CD4-positive, alpha-beta T cell treated with Interleukin-1 beta for 1 hour (primary cell): ENCODE data around the gene TSPAN14.

Source experiments
- DNase-seq, 2 donors: peaks; one replicate each; pipeline ENCODE4 v3.0.0-alpha.2; 2020 to 2022

TSPAN14 gene

DNA sequence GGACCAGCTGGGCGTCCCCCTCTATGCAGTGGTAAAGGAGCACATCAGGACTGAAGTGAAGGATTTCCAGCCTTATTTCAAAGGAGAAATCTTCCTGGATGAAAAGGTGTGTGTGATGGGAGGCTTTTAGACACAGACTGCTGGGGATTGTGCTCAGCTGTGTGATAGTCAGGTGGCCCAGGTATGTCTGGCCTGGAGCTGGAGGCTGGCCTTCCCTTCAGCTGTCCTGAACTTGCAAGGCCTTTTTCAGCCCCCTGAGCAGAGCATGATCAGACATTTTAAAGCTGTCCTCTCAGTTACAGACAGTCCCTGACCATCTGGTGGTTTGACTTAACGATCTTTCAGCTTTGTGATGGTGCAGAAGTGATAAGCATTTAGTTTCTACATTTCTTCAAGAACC lies 28.2 kb upstream of the TSPAN14 start:
- no peak for DNase-seq

GRCh38 chr10:80427541-80427940 lies 26.6 kb upstream of the TSPAN14 start:
- no peak for DNase-seq

DNA sequence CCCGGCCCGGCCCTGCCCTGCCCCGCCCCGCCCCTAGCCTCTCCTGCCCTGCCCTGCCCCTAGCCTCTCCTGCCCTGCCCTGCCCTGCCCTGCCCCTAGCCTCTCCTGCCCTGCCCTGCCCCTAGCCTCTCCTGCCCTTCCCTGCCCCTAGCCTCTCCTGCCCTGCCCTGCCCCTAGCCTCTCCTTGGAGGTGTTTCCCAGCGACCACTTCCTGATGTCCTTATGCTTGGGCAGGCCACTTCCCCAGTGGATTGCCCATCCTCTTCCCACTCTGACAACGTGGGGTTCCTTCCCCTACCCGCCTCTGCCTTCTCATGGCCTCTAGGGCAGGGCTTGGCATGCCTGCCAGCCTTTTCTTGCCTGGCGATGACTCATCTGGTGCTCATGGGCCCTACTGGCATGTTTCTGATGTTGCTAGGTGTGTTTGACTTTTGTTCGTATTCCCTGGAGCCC lies 24.6 kb upstream of the TSPAN14 start:
- peak in 1 of 2 donors; percentile 17 for DNase-seq

DNA sequence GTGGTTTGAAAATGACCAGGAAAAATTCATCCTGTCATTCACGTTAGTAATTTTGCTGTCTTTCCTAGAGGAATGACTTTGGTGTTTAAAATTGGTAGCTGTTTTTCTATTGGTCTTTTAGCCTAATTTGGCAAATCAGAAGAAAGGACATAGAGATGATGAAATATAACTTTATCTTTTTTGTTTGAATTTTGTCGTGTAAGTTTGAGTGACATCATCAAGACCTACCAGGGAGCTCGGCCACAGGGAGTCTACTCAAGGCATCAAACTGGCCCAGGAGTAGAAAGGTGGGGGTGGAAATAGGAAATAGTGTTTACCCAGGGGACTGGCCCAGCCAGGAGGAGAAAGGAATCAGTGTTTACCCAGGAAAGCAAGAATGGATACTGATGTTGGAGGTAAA lies 21.0 kb upstream of the TSPAN14 start:
- DNase-seq: no peak

GRCh38 chr10:80436446-80437098 lies 17.5 kb upstream of the TSPAN14 start:
- no peak for DNase-seq

DNA sequence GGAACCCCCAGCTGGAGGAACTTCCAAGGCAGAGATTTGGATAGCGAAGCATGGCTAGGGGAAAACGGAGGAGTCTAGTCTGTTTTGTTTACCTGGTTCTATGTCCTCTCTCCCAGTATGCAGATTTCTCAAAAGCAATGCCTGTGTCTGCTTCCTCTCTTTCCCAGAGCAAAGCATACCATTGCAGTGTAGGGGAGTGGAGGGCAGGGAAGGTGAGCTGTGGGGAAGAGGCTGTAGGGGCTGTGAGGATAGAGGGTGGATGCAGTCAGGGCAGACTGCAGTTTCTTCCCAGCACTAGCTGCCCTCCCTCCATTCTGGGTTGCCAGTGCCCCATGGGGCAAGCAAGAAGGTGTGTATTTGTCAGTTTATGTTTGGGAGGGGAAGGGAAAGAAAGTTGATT lies 16.9 kb upstream of the TSPAN14 start:
- no peak for DNase-seq

DNA sequence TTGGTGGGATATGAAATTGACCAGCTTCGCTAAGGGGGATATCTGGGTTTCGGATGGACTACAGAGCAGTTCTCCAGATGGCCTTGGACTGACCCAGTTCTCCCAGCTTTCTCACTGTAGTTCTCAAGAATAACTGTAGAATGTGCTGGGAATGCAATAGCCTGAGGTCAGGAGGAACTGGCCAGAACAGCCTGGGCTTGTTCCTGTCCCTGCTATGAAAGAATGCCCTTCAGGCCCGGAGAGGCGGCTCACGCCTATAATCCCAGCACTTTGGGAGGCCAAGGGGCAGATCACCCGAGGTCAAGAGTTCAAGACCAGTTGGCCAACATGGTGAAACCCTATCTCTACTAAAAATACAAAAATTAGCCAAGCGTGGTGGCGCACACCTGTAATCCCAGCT lies 12.3 kb upstream of the TSPAN14 start:
- no peak for DNase-seq

DNA sequence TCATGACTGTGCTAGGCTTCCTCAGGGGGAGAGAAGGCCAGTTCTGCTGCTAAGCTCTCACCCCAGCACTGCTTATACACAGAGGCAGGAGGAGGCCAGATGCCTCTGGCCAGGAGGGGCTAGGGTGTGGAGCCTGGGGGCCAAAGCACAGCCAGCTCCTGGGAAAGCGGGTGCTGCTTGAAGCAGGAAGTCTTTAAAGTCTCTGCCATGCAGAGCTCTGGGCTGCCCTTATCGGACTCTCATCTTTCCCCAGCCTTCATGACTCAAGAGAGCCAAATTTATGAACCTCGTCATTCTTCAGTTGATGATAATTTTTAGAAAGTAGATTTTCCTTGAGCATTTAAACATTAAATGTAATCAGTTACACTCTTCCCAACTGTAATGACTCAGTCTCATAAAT lies 11.2 kb upstream of the TSPAN14 start:
- DNase-seq: no peak

GRCh38 chr10:80443531-80443974 lies 10.6 kb upstream of the TSPAN14 start:
- DNase-seq: no peak

- no peak for DNase-seq
These were observed 10.0 kb upstream of the TSPAN14 start for GRCh38 chr10:80444124-80444523.

DNA sequence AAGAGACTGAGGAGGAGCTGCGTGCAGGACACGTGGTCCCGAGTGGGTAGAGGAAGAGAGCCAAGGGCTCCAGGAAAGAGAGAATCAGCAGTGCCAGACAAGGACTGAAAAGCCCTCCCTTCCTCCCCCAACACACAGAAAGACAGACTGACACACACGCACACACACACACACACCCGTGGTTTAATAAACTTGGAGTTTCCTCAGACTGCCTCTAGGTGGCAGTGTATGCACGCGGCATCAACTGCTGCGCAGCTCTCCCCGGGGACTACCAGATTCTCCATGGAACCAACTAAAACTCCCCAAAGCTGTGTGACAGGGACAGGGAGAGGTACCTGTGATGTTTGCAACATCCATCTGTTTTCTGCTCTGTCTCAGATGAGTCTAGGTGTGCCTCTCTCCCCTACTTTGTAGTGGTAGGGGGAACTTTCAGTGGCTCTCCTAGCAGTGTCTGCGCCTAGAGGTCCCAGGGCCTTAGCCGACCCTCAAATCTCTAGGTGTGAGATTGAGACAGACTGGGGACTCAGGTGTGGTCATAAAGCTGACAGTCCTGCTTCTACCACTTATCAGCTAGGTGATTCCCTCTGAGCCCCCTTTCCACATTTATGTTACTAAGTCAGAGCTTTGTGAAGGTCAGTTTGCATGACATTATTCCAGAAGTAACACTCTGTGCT lies 9.3 kb upstream of the TSPAN14 start:
- DNase-seq: peak; percentile 78 to 79

GRCh38 chr10:80447436-80448190 lies 6.5 kb upstream of the TSPAN14 start:
- no peak for DNase-seq

DNA sequence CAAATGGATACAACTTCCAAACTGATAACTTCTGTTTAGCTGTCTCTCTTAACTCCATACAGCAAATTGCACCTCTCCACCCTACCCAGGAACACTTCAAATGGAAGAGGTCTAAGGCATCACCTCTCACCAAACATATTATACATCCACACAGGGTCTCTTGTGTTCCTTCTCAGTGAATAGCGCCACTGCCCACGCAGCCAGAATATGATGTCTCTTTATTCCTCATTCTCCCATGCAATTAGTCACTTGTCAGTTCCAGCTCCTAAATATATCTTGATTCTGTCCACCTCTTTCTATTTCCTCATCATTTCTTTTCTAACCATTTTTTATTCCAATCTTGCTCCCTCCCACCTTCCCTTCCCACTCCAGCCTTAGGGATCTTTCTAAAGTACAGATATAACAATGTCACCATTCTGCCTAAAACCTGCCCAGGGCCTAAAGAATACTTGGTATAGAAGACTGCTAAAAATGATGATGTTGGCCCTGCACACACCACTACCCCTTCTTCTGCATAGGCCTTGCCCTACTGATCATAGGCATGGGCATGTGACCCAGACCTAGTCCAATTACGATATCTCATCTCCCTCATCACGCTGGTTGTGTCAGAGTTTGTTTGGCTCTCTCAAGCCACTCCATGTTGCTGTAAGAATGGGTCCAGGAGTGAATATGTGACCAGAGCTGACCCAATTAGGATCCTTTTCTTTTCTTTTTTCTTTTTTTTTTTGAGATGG lies 5.7 kb upstream of the TSPAN14 start:
- DNase-seq: no peak

DNA sequence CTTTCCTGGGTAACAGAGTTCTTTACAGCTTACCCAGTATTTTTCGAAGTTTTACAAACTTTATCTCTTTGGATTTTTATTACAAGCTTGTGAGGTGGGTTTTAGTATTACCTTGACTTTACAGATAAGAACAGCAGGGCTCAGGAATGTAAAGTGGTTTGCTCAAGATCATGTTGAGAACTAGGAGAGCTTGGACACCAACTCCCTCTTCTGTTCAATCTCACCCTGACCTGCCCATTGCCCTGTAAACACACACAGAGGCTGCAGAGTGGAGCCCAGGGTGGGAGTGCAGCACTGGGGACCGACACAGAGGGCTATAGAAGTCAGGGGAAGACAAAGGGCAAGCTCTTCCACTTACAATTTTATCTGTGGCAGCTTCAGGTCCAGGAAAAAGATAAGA lies 4.6 kb upstream of the TSPAN14 start:
- no peak for DNase-seq

GRCh38 chr10:80451132-80451531 lies 3.0 kb upstream of the TSPAN14 start:
- DNase-seq: no peak

GRCh38 chr10:80452069-80452468 lies 2.0 kb upstream of the TSPAN14 start:
- no peak for DNase-seq

GRCh38 chr10:80452640-80453039 lies 1.5 kb upstream of the TSPAN14 start:
- no peak for DNase-seq

DNA sequence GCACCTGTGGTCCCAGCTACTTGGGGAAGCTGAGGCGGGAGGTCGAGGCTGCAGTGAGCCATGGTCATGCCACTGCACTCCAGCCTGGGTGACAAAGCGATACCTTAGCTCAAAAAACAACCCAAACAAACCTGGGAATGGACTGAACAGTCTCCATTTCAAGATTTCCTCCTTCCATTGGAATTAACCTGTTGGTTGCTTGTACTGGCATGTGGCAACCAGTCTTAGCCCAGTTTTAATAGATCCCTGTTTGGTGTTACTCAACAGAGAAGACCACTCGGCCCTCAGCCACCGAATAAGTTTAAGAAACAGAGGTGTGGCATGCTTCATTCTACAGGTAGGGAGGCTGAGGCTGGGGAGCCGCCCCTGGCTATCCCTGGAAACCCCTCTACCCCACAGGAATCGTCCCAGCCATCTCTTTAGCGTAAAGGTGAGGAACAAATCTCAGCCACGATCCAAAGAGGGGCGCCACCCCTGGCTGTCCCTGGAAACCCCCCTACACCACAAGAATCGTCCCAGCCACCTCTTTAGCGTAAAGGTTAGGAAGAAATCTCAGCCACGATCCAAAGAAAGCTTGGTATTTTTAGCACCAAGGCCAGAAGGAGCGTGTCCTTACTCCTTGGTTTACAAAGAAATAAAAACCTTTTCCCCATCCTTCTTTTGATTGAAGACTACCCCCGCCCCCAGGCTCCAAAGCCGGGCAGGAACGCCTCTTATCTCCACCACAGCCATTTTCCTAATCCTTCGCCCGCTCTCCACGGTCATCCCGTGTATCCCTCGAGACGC lies 861 bp upstream of the TSPAN14 start:
- no peak for DNase-seq

DNA sequence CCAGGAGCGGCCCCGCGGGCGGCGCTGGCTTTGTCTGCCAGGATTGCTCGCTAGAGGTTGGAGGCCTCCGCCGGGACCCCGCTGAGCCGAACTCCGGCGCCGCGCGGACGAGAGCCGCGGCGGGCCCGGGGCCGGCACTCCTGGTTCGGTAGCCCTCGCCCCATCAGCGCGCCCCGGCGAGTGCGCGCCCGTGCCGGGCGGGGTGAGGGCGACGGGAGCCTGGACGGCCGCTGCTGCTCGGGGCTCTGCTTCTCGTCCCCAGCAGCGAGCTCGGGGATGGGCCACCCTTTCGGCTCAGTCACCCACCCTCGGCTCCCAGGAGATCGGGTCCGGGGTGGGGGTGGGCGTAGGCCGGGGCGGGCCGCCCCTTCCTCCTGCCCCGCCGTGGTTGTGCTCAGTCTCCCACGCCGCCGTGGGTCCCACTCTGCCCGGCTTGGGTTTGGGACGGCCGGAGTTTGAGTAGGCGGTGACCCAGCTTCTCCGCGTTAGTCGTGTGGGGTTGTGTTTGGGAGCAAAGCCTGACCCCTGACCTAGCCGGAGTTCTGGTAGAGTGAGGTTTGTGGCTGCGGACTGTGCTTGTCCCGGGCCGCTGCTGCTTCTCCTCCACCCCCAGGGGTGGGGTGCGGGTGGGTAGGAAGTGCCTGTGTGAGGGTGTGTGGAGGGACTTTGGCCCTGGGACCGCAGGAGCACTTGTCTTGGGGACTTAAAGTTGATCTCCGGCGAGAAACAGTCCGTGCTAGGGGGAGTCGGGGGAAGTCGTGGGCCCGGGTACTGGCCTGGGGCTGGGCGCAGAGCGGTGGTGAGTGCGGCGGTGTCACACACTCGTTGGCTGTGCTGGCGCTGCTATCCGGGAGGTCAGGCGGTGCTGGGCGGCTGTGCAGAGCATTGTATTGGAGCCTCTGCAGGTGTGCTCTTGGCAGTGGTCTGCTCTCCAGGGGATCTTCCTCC lies 677 bp downstream of the TSPAN14 start:
- peak in 1 of 2 donors; percentile 29 for DNase-seq

- no peak for DNase-seq
These were observed 1.6 kb downstream of the TSPAN14 start for GRCh38 chr10:80455461-80456349.
